Skin of body (tissue), 2 donors: ENCODE results near the gene PRKACA. TPM values are rescaled to one million over a fixed set of nuclear protein-coding genes. Genes with fewer than 3 reads are reported as not detected.

Experiments used
- DNase-seq: peaks from one replicate; lab custom pipeline; 2025; lab: John Stamatoyannopoulos, UW
- total RNA-seq: library from RNA; depleted of rRNA; stranded (reverse); fragments of >200 nt; gene quantifications from one replicate; pipeline ENCODE4 v1.2.3, GENCODE V29; 2014

The PRKACA gene
- total RNA-seq, 1 donor from 2014 or later: 35.0 TPM

DNA sequence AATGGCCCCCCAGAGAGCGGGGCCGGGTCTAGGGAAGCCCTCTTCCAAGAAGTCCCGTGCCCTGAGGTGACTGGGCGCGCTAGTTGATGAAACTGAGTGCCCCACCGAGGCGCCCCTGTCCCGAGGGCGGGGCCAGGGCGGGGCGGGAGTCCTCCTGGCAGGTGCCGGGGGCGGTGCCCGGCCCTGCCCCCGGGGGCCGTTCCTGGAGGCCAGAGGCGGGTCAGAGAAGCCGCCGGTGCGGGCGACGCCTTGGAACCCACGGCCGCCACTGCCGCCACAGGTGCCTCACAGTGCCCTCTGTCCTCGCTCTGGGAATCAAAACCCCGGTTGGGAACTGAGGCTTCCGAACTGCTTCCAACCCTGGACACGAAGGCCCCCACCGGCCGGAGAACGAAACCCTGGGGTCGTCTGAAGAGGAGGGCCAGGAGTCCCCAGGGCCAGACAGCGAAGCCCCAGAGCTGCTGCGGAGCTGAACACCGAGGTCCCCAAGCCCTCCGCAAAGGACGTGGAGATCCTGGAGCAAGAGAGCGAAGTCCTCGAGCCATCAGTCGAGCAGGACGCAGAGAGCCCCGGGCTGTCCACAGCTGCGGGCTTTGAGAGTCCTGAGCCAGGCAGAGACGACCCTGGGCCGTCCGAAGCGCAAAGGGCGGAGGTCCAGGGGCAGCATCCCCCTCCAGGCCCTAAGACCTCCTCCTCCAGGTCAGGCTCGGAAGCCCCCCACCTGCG is 44.9 kb downstream of the PRKACA start, which contains the start of gene MISP3:
Gene MISP3, plus strand, starts transcription at position 252 of the 726 bp plus-strand sequence. CDS start 524 bp downstream, outside the sequence.
- DNase-seq: no peak

DNA sequence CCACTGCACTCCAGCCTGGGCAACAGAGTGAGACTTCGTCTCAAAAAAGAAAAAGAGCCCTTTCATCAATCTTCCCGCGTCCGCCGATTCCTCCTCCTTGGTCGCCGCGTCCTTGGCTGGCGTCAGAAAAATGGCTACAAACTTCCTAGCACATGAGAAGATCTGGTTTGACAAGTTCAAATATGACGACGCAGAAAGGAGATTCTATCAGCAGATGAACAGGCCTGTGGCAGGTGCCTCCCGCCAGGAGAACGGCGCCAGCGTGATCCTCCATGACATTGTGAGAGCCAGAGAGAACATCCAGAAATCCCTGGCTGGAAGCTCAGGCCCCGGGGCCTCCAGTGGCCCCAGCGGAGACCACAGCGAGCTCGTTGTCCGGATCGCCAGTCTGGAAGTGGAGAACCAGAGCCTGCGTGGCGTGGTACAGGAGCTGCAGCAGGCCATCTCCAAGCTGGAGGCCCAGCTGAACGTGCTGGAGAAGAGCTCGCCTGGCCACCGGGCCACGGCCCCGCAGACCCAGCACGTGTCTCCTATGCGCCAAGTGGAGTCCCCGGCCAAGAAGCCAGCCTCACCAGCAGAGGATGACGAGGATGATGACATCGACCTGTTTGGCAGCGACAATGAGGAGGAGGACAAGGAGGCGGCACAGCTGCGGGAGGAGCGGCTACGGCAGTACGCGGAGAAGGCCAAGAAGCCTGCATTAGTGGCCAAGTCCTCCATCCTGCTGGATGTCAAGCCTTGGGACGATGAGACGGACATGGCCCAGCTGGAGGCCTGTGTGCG is 47.1 kb downstream of the PRKACA start:
- DNase-seq: no peak

DNA sequence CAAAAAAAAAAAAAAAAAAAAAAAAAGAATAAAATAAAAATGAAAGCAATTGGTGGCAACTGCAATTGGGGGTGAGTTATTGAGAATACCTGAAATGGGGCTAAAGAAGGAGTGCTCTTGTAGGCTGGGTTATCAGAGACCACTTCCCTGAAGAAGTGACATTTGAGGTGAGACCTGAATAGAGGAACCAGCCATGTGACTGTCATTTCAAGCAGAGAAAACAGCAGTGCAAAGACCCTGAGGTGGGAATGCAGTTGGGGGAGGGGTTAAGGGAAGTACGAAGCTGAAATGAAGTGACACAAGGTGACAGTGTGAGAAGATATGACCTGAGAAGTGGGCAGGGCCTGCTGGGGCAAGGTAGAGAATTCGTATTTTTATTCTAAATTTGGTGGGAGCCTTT is 51.4 kb downstream of the PRKACA start:
- DNase-seq: no peak

DNA sequence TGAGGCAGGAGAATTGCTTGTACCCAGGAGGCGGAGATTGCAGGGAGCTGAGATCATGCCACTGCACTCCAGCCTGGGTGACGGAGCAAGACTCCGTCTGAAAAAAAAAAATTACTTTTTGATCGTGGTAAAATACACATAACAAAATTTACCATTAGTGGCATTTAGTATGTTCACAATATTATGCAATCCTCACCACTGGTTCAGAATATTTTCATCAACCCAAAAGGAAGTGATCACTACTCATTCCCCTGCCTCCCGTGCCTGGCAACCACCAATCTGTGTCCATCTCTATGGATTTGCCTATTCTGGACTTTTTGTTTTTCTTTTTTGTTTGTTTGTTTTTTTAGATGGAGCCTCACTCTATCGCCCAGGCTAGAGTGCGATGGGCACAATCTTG is 54.5 kb downstream of the PRKACA start:
- no peak for DNase-seq

DNA sequence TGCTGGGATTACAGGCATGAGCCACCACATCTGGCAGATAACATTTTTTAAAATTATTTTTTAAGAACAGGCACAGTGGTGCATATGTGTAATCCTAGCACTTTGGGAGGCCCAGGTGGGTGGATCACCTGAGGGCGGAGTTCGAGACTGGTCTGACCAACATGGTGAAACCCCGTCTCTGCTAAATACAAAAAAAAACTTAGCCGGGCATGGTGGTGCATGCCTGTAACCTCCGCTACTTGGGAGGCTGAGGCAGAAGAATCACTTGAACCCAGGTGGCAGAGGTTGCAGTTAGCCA is 55.1 kb downstream of the PRKACA start:
- no peak for DNase-seq

DNA sequence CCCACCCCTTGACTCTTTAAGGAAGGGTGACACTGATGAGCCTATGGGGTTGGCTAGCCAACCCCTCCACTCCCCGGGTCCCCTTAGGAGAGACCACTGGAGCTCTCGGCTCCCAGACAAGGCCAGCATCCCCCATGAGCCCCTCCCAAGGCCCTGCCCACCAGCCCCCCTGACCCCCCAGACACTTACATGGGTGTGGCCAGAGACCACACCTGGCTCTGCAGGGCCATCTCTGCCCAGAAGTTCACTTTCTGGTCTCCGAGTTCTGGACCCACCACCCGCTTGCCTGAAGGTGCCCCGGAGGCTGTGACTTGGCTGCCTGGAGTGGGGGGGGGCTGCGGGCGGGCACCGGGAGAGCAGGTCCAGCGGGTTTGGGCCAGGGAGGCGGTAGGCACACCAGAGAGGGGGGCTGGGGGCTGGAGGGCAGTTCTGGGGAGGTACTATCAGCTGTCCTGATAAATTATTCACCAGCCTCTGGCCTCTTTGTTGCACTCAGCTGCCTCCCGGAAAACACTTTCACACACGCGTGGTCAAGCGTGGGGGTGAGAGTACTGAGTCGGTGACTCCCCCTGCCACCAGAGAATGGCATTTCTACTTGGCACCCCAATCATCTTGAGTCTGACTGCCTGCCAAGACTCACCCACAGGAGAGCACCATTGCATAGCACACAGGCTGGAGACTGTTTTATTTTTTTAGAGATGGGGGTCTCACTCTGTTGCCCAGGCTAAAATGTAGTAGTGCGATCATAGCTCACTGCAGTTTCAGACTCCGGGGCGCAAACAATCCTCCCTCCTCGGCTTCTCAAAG is 55.6 kb downstream of the PRKACA start, which contains the start of gene PALM3:
Gene PALM3, minus strand, starts transcription at position 326 of the 807 bp plus-strand sequence. Its CDS starts 96 bp downstream, at position 230.
- DNase-seq: no peak

DNA sequence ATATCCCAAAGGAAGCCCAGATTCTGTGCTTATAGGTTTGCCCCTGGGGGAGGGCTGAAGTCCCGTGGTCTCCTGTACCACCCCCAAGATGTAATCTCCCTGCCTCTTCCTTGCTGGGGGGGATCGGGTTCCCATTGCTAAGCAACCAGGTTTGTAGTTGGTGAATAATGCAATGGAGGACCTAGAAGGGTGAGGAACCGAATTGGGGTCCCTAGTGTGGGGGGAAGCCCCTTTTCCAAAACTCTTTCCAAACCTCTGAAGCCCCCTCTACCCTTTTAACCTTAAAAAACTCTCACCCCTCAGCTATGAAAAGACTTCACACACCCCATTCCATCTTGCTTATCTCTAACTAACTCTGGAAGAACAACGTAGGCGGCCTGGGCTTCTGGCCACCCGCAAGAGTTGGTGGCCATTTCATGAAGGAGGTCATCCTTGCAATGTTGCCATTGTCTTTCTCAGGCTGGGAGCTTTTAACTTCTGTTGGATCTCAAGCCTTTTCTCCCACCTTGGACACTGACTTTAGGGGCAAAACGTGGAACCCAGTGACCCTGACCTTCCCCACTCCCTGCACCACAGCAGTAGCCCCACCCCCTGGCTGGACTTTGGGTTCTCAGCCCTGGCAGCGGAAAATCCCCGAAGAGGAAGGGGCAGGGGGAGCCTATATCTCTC is 56.3 kb downstream of the PRKACA start:
- no peak for DNase-seq

DNA sequence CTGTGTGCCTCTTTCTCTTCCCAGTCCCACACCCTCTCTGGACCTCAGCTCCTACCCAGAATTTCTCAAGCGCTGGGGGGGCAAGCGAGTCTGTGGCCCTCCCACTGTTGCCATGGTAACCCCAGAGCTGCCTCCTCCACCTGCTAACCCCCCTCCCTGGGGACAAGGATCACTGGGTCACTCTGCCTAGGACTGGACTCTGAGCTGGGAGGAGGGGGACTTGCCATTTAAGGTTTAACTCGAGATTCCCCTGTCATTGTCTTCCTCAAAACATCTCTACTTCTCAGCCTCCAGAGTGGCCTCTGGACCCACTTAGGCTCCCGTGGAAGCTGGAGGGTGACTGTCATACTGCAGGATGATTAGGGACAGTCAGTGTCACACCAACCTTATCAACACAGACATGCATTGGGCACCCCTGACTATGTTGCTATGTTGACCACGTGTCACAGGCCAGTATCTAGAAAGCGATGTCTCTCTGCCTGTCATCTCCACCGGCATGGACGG is 57.9 kb downstream of the PRKACA start:
- no peak for DNase-seq

DNA sequence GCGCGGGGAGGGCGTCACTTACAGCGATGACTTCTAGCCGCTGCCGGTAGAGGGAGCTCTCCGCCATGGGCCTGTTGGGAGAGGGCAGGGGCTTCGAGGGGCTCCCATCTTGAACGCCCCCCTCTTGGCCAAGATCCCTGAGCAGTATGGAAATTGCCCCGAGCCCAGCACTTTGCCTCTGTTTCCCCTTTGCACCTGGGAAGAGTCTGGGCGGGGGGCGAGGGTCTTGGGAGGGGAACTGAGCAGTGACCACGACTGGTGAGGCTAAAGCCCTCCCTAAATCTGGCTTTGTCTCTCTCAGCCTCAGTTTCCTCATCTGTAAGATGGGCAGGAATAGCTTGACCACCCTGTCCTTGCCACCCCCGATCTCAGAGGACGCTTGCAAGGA is 58.5 kb downstream of the PRKACA start:
- DNase-seq: no peak

DNA sequence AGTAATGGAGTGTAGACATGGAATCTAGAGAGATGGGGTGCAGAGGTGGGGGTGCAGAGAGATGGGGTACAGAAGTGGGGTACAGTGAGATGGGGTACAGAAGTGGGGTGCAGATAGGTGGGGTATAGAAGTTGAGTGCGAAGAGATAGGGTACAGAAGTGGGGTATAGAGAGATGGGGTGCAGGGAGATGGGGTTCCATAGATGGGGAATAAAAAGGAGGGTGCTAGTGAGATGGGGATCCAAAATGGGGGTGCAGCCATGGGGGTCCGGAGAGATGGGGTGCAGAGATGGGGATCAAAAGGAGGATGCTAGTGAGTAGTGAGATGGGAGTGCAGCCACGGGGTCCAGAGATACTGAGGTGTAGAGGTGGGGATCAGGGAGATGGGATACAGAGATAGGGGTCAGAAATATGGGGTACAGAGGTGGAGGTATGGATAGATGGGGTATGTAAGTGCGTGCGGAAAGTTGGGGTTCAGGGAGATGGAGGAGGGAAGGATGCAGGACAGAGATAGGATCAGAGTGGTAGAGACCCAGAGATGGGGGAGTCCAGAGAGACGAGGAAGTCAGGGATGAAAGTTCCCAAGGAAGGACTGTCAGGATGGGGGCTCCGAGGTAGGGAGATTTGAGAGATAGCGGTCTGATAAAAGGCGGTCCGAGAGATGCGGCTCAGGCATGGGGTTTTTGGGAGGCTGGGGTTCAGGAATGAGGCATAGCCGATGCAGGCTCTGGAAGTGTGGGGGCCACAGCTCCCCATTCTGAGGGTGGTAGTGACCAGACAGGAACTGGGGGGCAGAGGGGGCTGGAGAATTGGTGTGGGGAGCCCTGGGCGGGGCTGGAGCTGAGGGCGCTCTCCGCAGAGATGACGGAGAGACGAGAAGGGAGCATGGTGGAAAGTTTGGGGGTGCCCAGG is 59.1 kb downstream of the PRKACA start:
- DNase-seq: no peak

DNA sequence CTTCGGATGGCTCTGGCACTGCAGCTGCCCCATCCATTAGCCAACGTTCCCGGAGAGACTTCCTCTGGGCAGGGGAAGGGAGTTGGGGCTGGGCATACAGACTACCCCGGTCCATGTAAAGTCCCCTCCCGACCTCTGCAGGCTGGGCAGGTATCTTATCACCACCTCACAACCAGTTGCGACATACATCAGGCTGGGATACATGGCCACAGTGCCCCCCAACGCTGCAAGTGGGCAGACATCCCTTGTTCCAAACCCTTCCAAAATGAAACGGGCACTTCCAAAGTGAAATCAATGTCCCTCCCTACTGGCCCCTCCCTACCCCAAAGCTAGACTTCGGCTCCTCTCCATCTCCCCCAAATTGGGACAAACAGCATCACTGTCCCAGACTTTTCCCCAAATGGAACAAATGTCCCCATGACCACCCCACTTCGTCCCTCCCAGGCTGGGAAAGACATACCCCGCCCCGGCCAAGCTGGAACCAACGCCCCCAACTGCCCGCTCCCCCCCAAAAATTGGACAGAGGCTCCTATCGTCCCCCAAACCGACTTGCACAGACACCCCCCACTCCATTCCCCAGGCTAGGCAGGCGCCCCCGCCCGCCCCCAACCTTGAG is 60.7 kb downstream of the PRKACA start:
- DNase-seq: no peak

DNA sequence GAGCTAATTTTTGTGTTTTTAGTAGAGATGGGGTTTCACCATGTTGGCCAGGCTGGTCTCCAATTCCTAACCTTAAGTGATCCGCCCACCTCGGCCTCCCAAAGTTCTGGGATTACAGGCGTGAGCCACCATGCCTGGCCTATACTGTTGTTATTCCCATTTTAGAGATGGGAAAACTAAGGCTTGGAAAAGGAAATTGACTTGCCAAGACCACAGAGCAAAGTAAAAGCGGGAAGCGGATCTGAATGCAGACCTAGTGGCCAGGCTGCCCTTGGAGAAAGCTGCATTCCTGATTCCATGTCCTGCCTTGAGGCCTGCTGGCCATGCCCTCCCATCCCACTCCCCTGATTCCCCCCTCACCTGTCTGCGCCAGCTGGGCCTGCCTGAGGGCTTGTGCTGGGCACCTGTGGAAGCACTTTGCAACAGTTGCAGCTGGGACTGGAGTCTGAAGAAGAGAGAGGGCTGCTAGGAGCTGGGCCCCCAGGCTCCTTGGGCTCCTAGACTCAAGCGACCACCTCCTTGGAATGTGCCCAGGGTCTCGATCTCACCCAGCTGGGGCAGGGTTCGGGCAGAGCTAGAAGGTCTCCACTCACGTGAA is 61.4 kb downstream of the PRKACA start:
- no peak for DNase-seq

DNA sequence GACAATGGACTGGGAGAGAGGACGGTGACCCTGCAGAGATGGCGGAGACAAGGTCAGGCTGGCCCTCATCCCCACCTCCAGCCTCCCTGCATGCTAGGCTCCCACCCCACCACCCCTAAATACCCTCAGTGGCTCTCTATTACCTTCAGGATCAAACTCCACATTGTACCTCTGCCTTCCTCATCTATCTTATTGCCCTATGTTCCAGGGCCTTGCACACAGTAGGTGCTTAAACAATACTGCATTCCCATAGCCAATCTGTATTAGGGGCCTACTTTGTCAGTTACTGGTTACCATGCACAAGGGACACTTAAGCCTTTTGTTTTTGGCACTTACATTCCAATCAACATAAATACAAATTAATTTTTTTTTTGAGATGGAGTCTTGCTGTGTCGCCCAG is 62.2 kb downstream of the PRKACA start:
- no peak for DNase-seq

DNA sequence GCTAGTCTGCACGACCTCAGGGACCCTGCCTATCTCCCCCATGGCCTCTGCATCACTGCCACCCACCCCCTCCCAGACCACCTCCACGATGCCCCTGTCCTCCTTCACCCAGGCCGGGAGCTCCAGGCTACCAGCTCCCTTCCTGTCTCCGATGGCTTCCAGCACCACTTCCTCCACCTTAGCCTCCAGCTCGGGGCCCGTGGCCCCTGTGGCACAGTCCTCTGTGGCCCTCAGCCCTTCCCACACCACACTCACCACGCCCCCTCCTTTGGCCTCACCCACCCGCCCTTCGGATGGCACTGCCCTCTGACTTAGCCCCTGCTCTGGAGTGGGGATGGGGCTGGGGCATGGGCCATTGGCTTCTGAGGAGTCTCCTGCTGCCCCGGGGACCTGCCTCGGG is 62.8 kb downstream of the PRKACA start:
- DNase-seq: no peak

DNA sequence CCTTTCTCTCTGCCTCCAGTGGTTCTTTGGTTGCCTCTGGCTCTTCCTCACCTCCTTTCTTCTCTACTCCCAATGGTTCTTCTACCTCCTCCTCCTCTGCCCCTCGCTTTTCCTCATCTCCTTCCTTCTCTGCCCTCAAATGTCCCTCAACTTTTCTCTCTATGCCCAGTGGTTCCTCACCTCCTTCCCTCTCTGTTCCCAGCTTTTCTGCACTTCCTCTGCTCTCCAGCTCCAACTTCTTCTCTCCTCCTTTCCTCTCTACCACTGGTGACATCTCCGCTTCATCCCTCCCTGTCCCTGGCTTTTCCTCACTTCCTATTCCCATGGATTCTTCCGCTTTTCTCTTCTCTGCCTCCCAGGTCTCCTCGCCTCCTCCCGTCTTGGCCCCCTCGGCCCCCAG is 63.5 kb downstream of the PRKACA start:
- DNase-seq: no peak

DNA sequence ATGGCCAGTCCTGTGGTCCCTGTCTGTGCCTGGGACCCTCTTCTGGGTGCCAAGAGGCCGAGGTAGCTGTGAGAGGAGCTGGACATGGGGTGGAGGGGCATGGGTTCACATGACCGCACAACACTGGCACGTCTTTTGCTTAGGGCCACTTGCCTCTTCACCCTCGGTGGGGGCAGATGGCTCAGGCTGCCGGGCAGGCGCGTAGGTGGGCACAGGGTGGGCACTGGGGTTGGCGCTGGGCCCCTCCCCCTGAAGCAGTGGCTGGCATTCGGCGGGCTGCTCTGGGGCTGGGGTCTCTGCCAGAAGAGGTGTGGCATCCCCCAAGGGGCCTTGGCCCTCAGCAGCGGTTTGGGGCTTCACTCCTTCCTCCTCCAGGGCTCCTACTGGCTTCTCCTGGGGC is 64.1 kb downstream of the PRKACA start:
- DNase-seq: no peak

DNA sequence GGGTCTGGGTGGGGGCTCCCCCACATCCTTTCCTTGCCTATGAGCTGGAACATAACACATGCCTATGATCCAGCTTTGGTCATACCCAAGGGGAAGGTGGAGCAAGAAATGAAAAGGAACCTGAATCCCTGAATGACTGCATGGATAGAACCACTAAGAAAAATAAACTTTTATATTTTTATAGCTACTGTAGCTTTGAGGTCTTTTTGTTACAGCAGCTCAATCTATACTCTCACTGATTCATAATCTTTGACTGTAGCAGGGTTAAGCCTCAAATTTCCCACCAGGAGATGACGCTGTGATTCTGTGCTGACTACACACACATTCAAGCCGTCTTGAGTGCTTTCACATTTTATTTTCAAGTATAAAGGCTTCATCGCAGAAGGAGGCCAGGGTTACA is 64.5 kb downstream of the PRKACA start:
- no peak for DNase-seq

DNA sequence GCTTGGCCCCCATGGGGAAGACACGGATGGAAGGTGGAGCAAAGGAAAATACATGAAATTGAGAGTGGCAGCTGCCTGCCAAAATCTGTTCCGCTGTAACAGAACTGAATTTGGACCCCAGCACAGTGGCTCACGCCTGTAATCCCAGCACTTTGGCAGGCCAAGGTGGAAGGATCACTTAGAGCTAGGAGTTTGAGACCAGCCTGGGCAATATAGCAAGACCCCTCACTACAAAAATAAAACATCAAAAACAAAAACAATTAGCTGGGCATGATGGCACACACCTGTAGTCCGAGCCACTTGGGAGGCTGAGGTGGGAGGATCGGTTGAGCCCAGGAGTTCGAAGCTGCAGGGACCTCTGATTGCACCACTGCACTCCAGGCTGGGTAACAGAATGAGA is 65.1 kb downstream of the PRKACA start:
- DNase-seq: no peak

DNA sequence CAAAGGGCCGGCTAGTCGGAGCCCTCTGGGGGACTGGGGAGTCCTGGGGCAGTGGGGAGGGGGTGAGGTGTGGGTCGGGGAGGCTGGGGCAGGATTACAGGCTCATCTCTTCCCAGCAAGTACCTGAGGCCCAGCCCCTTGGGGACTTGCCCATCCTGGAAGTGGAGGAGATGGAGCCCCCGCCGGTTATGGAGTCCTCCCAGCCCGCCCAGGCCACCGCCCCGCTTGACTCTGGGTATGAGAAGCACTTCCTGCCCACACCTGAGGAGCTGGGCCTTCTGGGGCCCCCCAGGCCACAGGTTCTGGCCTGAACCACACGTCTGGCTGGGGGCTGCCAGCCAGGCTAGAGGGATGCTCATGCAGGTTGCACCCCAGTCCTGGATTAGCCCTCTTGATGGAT is 65.6 kb downstream of the PRKACA start:
- no peak for DNase-seq
